ENCODE results near the gene CDH23.

GRCh38 chr10:71660313-71660712 lies 263.6 kb downstream of the CDH23 start:
- no peak for TF ChIP-seq EP300 (IDR thresholded peaks at IDR 0.05)
- TF ChIP-seq CTCF (IDR thresholded peaks at IDR 0.05) = no peak
- no peak for TF ChIP-seq POLR2A (IDR thresholded peaks at IDR 0.05)
- no peak for TF ChIP-seq POLR2AphosphoS5 (IDR thresholded peaks at IDR 0.05)

Measured in upper lobe of left lung (tissue), 4 donors.